ENCODE data around the gene CCDC170. TPM values are rescaled to one million over a fixed set of nuclear protein-coding genes. Genes with fewer than 3 reads are reported as not detected.

CCDC170 gene
- total RNA-seq, 1 donor from 2014 or later, result 0.14 TPM

- Histone ChIP-seq H3K36me3 (ENCODE audit: insufficient read depth, low read length) (no peaks in the 10 kb centered on the region), H3K9ac (ENCODE audit: low read length) (no peak overlapping the region), H3K4me3 (ENCODE audit: insufficient read depth, low read depth, low read length) (no peak overlapping the region), H3K4me1 (ENCODE audit: insufficient read depth, low read length) (no peaks in the 10 kb centered on the region), H2AFZ (ENCODE audit: low read depth, low read length) (no peak overlapping the region), H4K20me1 (ENCODE audit: insufficient read depth, low read length) (no peaks in the 10 kb centered on the region), H3K4me2 (ENCODE audit: low read length) (no peak overlapping the region), H3K27ac (ENCODE audit: low read depth, low read length) (no peak overlapping the region), H3K27me3 (ENCODE audit: insufficient read depth, low read length) (no peaks in the 10 kb centered on the region), H3K9me3 (ENCODE audit: insufficient read depth, low read depth, low read length) (no peaks in the 10 kb centered on the region), H3K79me2 (ENCODE audit: insufficient read depth, low read length) (no peaks in the 10 kb centered on the region)
- Mint-ChIP-seq H3K4me3 (ENCODE audit: unreplicated experiment) (no peak overlapping the region), H3K4me1 (ENCODE audit: low read depth, unreplicated experiment) (no peaks in the 10 kb centered on the region), H3K9me3 (ENCODE audit: unreplicated experiment) (no peaks in the 10 kb centered on the region), H3K27ac (ENCODE audit: unreplicated experiment) (no peak overlapping the region), H3K27me3 (ENCODE audit: low read depth, unreplicated experiment) (no peaks in the 10 kb centered on the region), H3K36me3 (ENCODE audit: low read depth, unreplicated experiment) (no peaks in the 10 kb centered on the region)
- FAIRE-seq, result no peak
- no peak for DNase-seq (ENCODE audit: low read depth)
- TF ChIP-seq CTCF (IDR thresholded peaks at IDR 0.05; ENCODE audit: insufficient read depth, low read depth, low read length) (no peak), EZH2 (IDR thresholded peaks at IDR 0.05; ENCODE audit: insufficient read depth, low read length) (no peak)
Measured at GRCh38 chr6:151661509-151661908, 167.7 kb downstream of the CCDC170 start.

GRCh38 chr6:151661928-151662327, 168.1 kb downstream of the CCDC170 start:
- no peak for FAIRE-seq
- H3K36me3 Mint-ChIP-seq (ENCODE audit: low read depth, unreplicated experiment), result no peaks in the 10 kb centered on the region
- no peak overlapping the region for H3K9ac ChIP-seq (ENCODE audit: low read length)

More at GRCh38 chr6:151661928-151662327, 168.1 kb downstream of the CCDC170 start:
- Mint-ChIP-seq H3K9me3 (ENCODE audit: unreplicated experiment) (no peaks in the 10 kb centered on the region), H3K4me1 (ENCODE audit: low read depth, unreplicated experiment) (no peaks in the 10 kb centered on the region), H3K4me3 (ENCODE audit: unreplicated experiment) (no peak overlapping the region), H3K27ac (ENCODE audit: unreplicated experiment) (no peak overlapping the region), H3K27me3 (ENCODE audit: low read depth, unreplicated experiment) (no peaks in the 10 kb centered on the region)
- Histone ChIP-seq H3K9me3 (ENCODE audit: insufficient read depth, low read depth, low read length) (no peaks in the 10 kb centered on the region), H2AFZ (ENCODE audit: low read depth, low read length) (no peak overlapping the region), H3K79me2 (ENCODE audit: insufficient read depth, low read length) (no peaks in the 10 kb centered on the region), H3K4me2 (ENCODE audit: low read length) (no peak overlapping the region), H3K4me1 (ENCODE audit: insufficient read depth, low read length) (no peaks in the 10 kb centered on the region), H3K4me3 (ENCODE audit: insufficient read depth, low read depth, low read length) (no peak overlapping the region), H3K27me3 (ENCODE audit: insufficient read depth, low read length) (no peaks in the 10 kb centered on the region), H3K27ac (ENCODE audit: low read depth, low read length) (no peak overlapping the region), H4K20me1 (ENCODE audit: insufficient read depth, low read length) (no peaks in the 10 kb centered on the region), H3K36me3 (ENCODE audit: insufficient read depth, low read length) (no peaks in the 10 kb centered on the region)
- no peak for DNase-seq (ENCODE audit: low read depth)
- no peak for TF ChIP-seq CTCF (IDR thresholded peaks at IDR 0.05; ENCODE audit: insufficient read depth, low read depth, low read length)
- TF ChIP-seq EZH2 (IDR thresholded peaks at IDR 0.05; ENCODE audit: insufficient read depth, low read length), result no peak
